B cell (primary cell): Measurements from ENCODE around the gene XCL1.

Experiments used
- CTCF ChIP-seq: fragments of 200-600 bp; IDR thresholded peaks from one replicate; pipeline ENCODE4 v1.8.0; 2022; ENCODE audit warnings: antibody characterized with exemption, mild to moderate bottlenecking
- EZH2 ChIP-seq: IDR thresholded peaks from 2 replicates; pipeline ENCODE4 v1.6.1; 2012; ENCODE audit warnings: borderline replicate concordance, low read depth, mild to moderate bottlenecking, moderate library complexity, low read length; ENCODE audit not compliant: insufficient read depth, poor library complexity, severe bottlenecking

- no peak for TF ChIP-seq EZH2
- TF ChIP-seq CTCF = no peak
Measured at GRCh38 chr1:168614235-168614634, 37.8 kb downstream of the XCL1 start.
